NCI-H82 treated with DMSO at 0.1 percent for 48 hours (cell line): Measurements from ENCODE around the gene EPX.
"Not testable (repeated sequence)": the region's sequence is repeated elsewhere in the genome, so short reads cannot be mapped to it uniquely, and the experiment has no call there.

Experiments
- DNase-seq: peaks from one replicate; lab custom pipeline; 2025; ENCODE audit not compliant: unreplicated experiment; lab: John Stamatoyannopoulos, UW

The EPX gene

GRCh38 chr17:58192612-58193011 lies at the start of gene EPX:
Gene EPX, plus strand, starts transcription at chr17:58192726. Its CDS starts 121 bp downstream, at chr17:58192847.
- no peak for DNase-seq

GRCh38 chr17:58143335-58143734 lies 49.2 kb upstream of the EPX start:
- DNase-seq: not testable (repeated sequence)

- DNase-seq: no peak
Measured at GRCh38 chr17:58144801-58145200, 47.7 kb upstream of the EPX start.

GRCh38 chr17:58147930-58148434 lies 44.5 kb upstream of the EPX start, which contains the start of gene OR4D1:
Gene OR4D1, plus strand, starts transcription at chr17:58148384. Its CDS starts 6,770 bp downstream, at chr17:58155154.
- DNase-seq: no peak

- no peak for DNase-seq
Measured at GRCh38 chr17:58148609-58149008, 43.9 kb upstream of the EPX start.

GRCh38 chr17:58150394-58150793 lies 42.1 kb upstream of the EPX start:
- DNase-seq: peak; percentile 16

- DNase-seq: no peak
Measured at GRCh38 chr17:58153046-58153445, 39.5 kb upstream of the EPX start.

GRCh38 chr17:58153671-58154070 lies 38.9 kb upstream of the EPX start:
- DNase-seq: no peak

GRCh38 chr17:58156839-58157803 lies 35.4 kb upstream of the EPX start:
- no peak for DNase-seq

- no peak for DNase-seq
Measured at GRCh38 chr17:58158181-58158580, 34.3 kb upstream of the EPX start.

GRCh38 chr17:58161566-58161965 lies 31.0 kb upstream of the EPX start:
- DNase-seq: no peak

GRCh38 chr17:58165981-58166380 lies 26.5 kb upstream of the EPX start:
- DNase-seq: no peak

GRCh38 chr17:58166682-58167081 lies 25.8 kb upstream of the EPX start, which contains the start of gene OR4D2:
Gene OR4D2, plus strand, starts transcription at chr17:58166982. Its CDS starts 2,674 bp downstream, at chr17:58169656.
- DNase-seq: no peak

- no peak for DNase-seq
Measured at GRCh38 chr17:58170622-58171021, 21.9 kb upstream of the EPX start.

GRCh38 chr17:58172369-58173071 lies 20.0 kb upstream of the EPX start:
- DNase-seq: peak; percentile 75

- no peak for DNase-seq
Measured at GRCh38 chr17:58174871-58175270, 17.7 kb upstream of the EPX start.

- DNase-seq: no peak
Measured at GRCh38 chr17:58176200-58176599, 16.3 kb upstream of the EPX start.

GRCh38 chr17:58181796-58182195 lies 10.7 kb upstream of the EPX start:
- DNase-seq: no peak

- no peak for DNase-seq
Measured at GRCh38 chr17:58183514-58183913, 9.0 kb upstream of the EPX start.

GRCh38 chr17:58184308-58184985 lies 8.1 kb upstream of the EPX start:
- no peak for DNase-seq
